Right lobe of liver (tissue), 4 donors: Measurements from ENCODE around the gene BOD1.

ENCODE experiments used
- POLR2A ChIP-seq: fragments of 450-650 bp; IDR thresholded peaks from one replicate; pipeline ENCODE4 v1.6.1; 2017; ENCODE audit warnings: antibody characterized with exemption, mild to moderate bottlenecking
- TF ChIP-seq, protein P1 (sequence below), 4 donors: fragments of 200-600 bp in 3 of 4; fragments of 450-650 bp in 1 of 4; IDR thresholded peaks; one replicate each; pipeline versions ENCODE4 v1.5.1 to v1.8.0; 2016 to 2022; ENCODE audit warnings: antibody characterized with exemption in 4 of 4, mild to moderate bottlenecking in 2 of 4
- donor health status: DM: no; HTN: no; CAD: no.
- donor health status: DM: no; HTN: no; CAD: no.
- donor health status: DM: no; HTN: yes; CAD: no.

- TF ChIP-seq, protein P1, sequence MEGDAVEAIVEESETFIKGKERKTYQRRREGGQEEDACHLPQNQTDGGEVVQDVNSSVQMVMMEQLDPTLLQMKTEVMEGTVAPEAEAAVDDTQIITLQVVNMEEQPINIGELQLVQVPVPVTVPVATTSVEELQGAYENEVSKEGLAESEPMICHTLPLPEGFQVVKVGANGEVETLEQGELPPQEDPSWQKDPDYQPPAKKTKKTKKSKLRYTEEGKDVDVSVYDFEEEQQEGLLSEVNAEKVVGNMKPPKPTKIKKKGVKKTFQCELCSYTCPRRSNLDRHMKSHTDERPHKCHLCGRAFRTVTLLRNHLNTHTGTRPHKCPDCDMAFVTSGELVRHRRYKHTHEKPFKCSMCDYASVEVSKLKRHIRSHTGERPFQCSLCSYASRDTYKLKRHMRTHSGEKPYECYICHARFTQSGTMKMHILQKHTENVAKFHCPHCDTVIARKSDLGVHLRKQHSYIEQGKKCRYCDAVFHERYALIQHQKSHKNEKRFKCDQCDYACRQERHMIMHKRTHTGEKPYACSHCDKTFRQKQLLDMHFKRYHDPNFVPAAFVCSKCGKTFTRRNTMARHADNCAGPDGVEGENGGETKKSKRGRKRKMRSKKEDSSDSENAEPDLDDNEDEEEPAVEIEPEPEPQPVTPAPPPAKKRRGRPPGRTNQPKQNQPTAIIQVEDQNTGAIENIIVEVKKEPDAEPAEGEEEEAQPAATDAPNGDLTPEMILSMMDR (IDR thresholded peaks at IDR 0.05), result no peak
- no peak for TF ChIP-seq POLR2A
These were observed 1.9 kb downstream of the BOD1 start for GRCh38 chr5:173614591-173614990.
